Kidney epithelial cell (primary cell): ENCODE measurements around the gene GABPB1. TPM values are rescaled to one million over a fixed set of nuclear protein-coding genes. Genes with fewer than 3 reads are reported as not detected.
A peak's percentile ranks its signal among the peaks of the same experiment; 100 is the strongest.

Experiments
- DNase-seq: peaks from one replicate; pipeline ENCODE4 v3.0.0-alpha.2; 2010; ENCODE audit warnings: low read depth
- H3K27me3 ChIP-seq: 2 replicates; pipeline ENCODE4 v1.6.0; 2011; ENCODE audit warnings: low read length; ENCODE audit not compliant: control insufficient read depth, insufficient read depth
- H3K36me3 ChIP-seq: 2 replicates; pipeline ENCODE4 v1.5.1; 2011; ENCODE audit warnings: low read length; ENCODE audit not compliant: control insufficient read depth, insufficient read depth
- H3K4me3 ChIP-seq: 2 replicates; pipeline ENCODE4 v1.5.1; 2011; ENCODE audit warnings: low read depth, mild to moderate bottlenecking, control low read depth, low read length
- CTCF ChIP-seq: IDR thresholded peaks from 2 replicates; pipeline ENCODE4 v1.5.1; 2011; ENCODE audit warnings: mild to moderate bottlenecking, moderate library complexity, low read length, control low read depth, inconsistent platforms; ENCODE audit not compliant: insufficient read depth, poor library complexity, severe bottlenecking
- total RNA-seq: library from RNA; depleted of rRNA; stranded (reverse); fragments of >200 nt; gene quantifications from 2 replicates; pipeline ENCODE4 v1.2.3, GENCODE V29; 2015

GABPB1 gene
- total RNA-seq, 1 donor from 2014 or later, result 44.2 TPM

- no peaks in the 10 kb centered on the region for H3K36me3 ChIP-seq
- TF ChIP-seq CTCF, result no peak
- no peaks in the 10 kb centered on the region for H3K27me3 ChIP-seq
- no peak for DNase-seq
- no peak overlapping the region for H3K4me3 ChIP-seq
These were observed 73.6 kb downstream of the GABPB1 start for GRCh38 chr15:50281427-50281826.

DNA sequence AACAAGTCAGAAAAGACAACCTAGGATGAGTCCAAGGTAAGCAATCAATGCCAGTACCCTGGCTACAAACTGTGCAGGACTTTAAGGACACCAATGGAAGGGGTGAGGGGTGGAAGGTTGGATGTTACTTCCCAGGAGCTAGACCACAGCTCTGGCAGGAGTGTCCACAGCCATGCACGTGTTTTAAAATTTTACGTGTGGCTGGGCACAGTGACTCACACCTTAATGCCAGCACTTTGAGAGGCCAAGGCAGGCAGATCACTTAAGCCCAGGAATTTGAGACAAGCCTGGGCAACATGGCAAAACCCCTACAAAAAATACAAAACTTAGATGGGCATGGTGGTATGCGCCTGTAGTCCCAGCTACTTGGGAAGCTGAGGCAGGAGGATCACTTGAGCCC is 74.7 kb downstream of the GABPB1 start:
- Histone ChIP-seq H3K4me3 (no peak overlapping the region), H3K27me3 (no peaks in the 10 kb centered on the region), H3K36me3 (no peaks in the 10 kb centered on the region)
- no peak for TF ChIP-seq CTCF
- peak; percentile 35 for DNase-seq

DNA sequence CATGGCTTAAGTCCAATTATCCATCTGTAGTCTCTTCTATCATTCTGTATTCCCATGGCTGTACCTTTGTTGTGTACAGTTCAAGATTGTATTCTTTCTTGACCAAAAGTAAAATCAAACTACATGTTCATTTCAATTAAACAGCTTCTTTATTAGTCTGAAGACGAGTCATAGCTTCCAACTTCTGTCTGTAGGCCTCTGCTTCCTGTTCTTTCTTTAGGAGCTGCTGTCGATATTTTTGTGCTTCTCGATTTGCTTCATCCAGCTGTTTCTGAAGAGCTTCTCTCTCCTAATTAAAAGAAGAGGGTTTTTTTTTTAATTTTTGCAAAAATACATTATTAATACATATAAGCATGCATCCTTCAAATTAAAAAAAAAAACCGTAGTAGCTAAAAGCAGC is 76.5 kb downstream of the GABPB1 start:
- no peak for DNase-seq
- no peak for TF ChIP-seq CTCF
- Histone ChIP-seq H3K4me3 (no peak overlapping the region), H3K36me3 (no peaks in the 10 kb centered on the region), H3K27me3 (no peaks in the 10 kb centered on the region)

DNA sequence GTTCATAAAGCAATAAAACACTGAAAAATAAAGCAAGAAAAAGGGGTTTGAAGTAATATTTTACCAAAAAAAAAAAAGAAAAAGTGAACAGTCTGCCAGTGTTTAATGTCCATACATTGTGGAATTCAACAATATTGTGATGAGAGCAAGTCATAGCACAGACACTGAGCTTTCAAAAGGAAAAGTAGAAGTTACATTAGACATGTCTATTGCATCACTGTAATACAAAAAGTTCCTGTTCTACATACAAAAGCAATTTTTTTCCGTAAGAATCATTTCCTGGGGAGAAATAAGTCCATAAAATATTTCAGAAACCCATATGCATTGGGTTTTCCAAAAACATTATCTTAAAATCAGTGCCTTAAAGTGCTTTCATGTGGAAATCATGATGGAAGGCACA is 77.6 kb downstream of the GABPB1 start:
- Histone ChIP-seq H3K27me3 (no peaks in the 10 kb centered on the region), H3K36me3 (no peaks in the 10 kb centered on the region), H3K4me3 (no peak overlapping the region)
- TF ChIP-seq CTCF, result no peak
- no peak for DNase-seq

DNA sequence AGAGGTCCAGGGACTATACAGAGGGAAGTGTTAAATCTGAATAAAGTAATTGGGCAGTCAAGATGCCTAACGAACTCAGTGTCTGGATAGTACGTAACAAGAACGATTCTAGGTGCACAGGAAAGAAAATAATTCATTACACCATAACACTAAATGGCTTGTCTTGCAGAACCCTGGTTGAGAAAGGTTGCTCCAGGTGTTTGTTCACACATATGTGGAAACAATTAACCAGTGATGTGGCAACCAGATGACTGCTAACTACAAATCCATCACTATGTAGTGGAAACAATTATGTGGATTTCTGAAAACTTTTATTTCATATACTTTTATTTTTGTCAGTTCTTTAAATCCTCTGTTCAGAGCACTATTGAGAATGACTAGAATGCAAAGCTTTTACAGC is 79.1 kb downstream of the GABPB1 start:
- Histone ChIP-seq H3K27me3 (no peaks in the 10 kb centered on the region), H3K36me3 (no peaks in the 10 kb centered on the region), H3K4me3 (no peak overlapping the region)
- no peak for TF ChIP-seq CTCF
- DNase-seq, result no peak

DNA sequence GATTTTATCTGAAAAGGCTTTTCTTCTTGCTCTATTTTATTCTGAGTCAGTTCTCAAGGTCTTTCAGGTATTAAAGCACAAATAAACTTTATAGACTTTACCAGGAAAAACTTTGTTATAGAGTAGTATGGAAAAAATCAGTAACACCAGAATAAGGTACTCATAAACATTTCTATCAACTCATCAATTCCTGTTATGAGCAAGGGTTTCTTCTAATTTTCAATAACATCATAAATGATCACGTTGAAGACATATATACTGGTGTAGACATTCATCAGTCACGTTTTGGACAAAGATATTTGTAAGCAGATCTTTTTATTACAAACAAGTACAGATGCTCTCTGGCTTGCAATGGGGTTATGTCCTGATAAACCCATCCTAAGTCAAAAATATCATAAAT is 79.9 kb downstream of the GABPB1 start:
- no peak for DNase-seq
- Histone ChIP-seq H3K36me3 (no peaks in the 10 kb centered on the region), H3K27me3 (no peaks in the 10 kb centered on the region), H3K4me3 (no peak overlapping the region)
- no peak for TF ChIP-seq CTCF
